HG03039 (cell line): ENCODE data around the gene DOK5.

Experiments
- ATAC-seq: cut with Tn5 transposase; IDR thresholded peaks from one replicate; pipeline ENCODE4 v1.9.1; 2021; ENCODE audit warnings: mild to moderate bottlenecking, moderate library complexity; ENCODE audit not compliant: unreplicated experiment

DOK5 gene

GRCh38 chr20:54555150-54555549 is 79.8 kb downstream of the DOK5 start:
- ATAC-seq = no peak

- no peak for ATAC-seq
Observed at GRCh38 chr20:54556406-54556805, 81.0 kb downstream of the DOK5 start.

- ATAC-seq = no peak
Observed at GRCh38 chr20:54557806-54558590, 82.6 kb downstream of the DOK5 start.

- ATAC-seq = no peak
Observed at GRCh38 chr20:54559890-54560289, 84.5 kb downstream of the DOK5 start.

- ATAC-seq = no peak
Observed at GRCh38 chr20:54560357-54560756, 85.0 kb downstream of the DOK5 start.

- no peak for ATAC-seq
Observed at GRCh38 chr20:54565255-54565654, 89.9 kb downstream of the DOK5 start.

- ATAC-seq = no peak
Observed at GRCh38 chr20:54566031-54566688, 90.8 kb downstream of the DOK5 start.

GRCh38 chr20:54570561-54570960 is 95.2 kb downstream of the DOK5 start:
- no peak for ATAC-seq

GRCh38 chr20:54572665-54573435 is 97.5 kb downstream of the DOK5 start:
- ATAC-seq = no peak

- ATAC-seq = no peak
Observed at GRCh38 chr20:54573838-54574237, 98.4 kb downstream of the DOK5 start.

GRCh38 chr20:54576518-54576917 is 101.1 kb downstream of the DOK5 start:
- no peak for ATAC-seq

GRCh38 chr20:54577637-54578036 is 102.2 kb downstream of the DOK5 start:
- no peak for ATAC-seq

GRCh38 chr20:54585217-54585616 is 109.8 kb downstream of the DOK5 start:
- no peak for ATAC-seq

- ATAC-seq = no peak
Observed at GRCh38 chr20:54587408-54587807, 112.0 kb downstream of the DOK5 start.

GRCh38 chr20:54589402-54590030 is 114.1 kb downstream of the DOK5 start:
- ATAC-seq = no peak

GRCh38 chr20:54590856-54591255 is 115.5 kb downstream of the DOK5 start:
- no peak for ATAC-seq

- ATAC-seq = no peak
Observed at GRCh38 chr20:54596651-54597050, 121.3 kb downstream of the DOK5 start.

GRCh38 chr20:54598352-54598751 is 123.0 kb downstream of the DOK5 start:
- ATAC-seq = no peak

GRCh38 chr20:54600634-54601033 is 125.2 kb downstream of the DOK5 start:
- no peak for ATAC-seq

- no peak for ATAC-seq
Observed at GRCh38 chr20:54601831-54602515, 126.6 kb downstream of the DOK5 start.

GRCh38 chr20:54605319-54605718 is 129.9 kb downstream of the DOK5 start:
- no peak for ATAC-seq
